ENCODE data around the gene PCDHGA5.
"Not testable (repeated sequence)": the region's sequence is repeated elsewhere in the genome, so short reads cannot be mapped to it uniquely, and the experiment has no call there.

PCDHGA5 gene

DNA sequence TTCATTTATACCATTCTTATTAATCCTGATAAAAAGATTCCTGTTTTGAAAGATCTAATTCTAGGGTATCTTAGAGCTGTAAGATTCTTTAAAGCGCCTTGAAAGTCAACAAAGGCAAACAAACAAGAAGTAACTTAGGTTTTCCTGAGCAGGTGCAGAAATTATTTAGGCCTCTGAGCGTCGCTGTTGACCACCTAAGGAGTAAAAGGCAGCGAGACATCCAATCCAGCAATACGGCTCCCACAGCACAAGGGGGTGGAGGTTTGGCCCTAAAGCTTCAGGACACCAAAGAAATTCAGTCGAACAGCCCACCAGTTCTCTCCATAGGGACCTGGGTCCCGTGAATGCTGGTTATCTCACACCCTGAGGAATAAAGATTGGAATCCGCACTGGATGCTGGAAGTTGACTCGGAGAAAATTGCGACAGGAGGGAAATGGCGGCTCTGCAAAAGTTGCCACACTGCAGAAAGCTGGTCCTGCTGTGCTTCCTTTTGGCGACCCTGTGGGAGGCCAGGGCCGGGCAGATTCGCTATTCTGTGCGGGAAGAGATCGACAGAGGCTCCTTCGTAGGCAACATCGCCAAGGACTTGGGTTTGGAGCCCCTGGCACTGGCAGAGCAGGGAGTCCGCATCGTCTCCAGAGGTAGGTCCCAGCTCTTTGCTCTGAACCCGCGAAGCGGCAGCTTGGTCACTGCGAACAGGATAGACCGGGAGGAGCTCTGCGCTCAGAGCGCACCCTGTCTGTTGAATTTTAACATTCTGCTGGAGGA lies 25.2 kb upstream of the PCDHGA5 start, which contains the start of gene PCDHGA2:
Gene PCDHGA2 (plus strand): TSS at position 223 of the 769 bp plus-strand sequence.
- no peak within 1 kb of the TSS for H3K4me3 ChIP-seq (ENCODE audit: low read depth in 1 of 2, low read length in 1 of 2)
- TF ChIP-seq, protein P1, sequence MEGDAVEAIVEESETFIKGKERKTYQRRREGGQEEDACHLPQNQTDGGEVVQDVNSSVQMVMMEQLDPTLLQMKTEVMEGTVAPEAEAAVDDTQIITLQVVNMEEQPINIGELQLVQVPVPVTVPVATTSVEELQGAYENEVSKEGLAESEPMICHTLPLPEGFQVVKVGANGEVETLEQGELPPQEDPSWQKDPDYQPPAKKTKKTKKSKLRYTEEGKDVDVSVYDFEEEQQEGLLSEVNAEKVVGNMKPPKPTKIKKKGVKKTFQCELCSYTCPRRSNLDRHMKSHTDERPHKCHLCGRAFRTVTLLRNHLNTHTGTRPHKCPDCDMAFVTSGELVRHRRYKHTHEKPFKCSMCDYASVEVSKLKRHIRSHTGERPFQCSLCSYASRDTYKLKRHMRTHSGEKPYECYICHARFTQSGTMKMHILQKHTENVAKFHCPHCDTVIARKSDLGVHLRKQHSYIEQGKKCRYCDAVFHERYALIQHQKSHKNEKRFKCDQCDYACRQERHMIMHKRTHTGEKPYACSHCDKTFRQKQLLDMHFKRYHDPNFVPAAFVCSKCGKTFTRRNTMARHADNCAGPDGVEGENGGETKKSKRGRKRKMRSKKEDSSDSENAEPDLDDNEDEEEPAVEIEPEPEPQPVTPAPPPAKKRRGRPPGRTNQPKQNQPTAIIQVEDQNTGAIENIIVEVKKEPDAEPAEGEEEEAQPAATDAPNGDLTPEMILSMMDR (IDR thresholded peaks at IDR 0.05) = no peak
- H3K27ac ChIP-seq = no peak within 1 kb of the TSS
- no peaks in the 10 kb centered on the region for H3K4me1 ChIP-seq (ENCODE audit: control insufficient read depth in 1 of 2, insufficient read depth in 1 of 2, low read depth in 1 of 2, low read length in 1 of 2)
- H3K9me3 ChIP-seq = peaks cover 11% of the 10 kb centered on the region
- H3K27me3 ChIP-seq = peaks cover 100% of the 10 kb centered on the region
- no peaks in the 10 kb centered on the region for H3K36me3 ChIP-seq

- H3K4me1 ChIP-seq (ENCODE audit: control insufficient read depth in 1 of 2, insufficient read depth in 1 of 2, low read depth in 1 of 2, low read length in 1 of 2) = not testable (repeated sequence)
Observed at GRCh38 chr5:141340781-141341354, 23.1 kb upstream of the PCDHGA5 start.

GRCh38 chr5:141342773-141343172 lies 21.2 kb upstream of the PCDHGA5 start:
- H3K4me1 ChIP-seq (ENCODE audit: control insufficient read depth in 1 of 2, insufficient read depth in 1 of 2, low read depth in 1 of 2, low read length in 1 of 2) = no peaks in the 10 kb centered on the region
- no peak overlapping the region for H3K4me3 ChIP-seq (ENCODE audit: low read depth in 1 of 2, low read length in 1 of 2)
- peaks cover 17% of the 10 kb centered on the region for H3K9me3 ChIP-seq
- no peak overlapping the region for H3K27ac ChIP-seq
- peaks cover 94% of the 10 kb centered on the region for H3K27me3 ChIP-seq
- H3K36me3 ChIP-seq = no peaks in the 10 kb centered on the region
- TF ChIP-seq, protein P1 (IDR thresholded peaks at IDR 0.05) = no peak

More at GRCh38 chr5:141340781-141341354, 23.1 kb upstream of the PCDHGA5 start:
- Histone ChIP-seq H3K27me3 (peaks cover 98% of the 10 kb centered on the region), H3K9me3 (peaks cover 17% of the 10 kb centered on the region)
- not testable (repeated sequence) for H3K36me3 ChIP-seq; H3K4me3 ChIP-seq (ENCODE audit: low read depth in 1 of 2, low read length in 1 of 2); H3K27ac ChIP-seq

DNA sequence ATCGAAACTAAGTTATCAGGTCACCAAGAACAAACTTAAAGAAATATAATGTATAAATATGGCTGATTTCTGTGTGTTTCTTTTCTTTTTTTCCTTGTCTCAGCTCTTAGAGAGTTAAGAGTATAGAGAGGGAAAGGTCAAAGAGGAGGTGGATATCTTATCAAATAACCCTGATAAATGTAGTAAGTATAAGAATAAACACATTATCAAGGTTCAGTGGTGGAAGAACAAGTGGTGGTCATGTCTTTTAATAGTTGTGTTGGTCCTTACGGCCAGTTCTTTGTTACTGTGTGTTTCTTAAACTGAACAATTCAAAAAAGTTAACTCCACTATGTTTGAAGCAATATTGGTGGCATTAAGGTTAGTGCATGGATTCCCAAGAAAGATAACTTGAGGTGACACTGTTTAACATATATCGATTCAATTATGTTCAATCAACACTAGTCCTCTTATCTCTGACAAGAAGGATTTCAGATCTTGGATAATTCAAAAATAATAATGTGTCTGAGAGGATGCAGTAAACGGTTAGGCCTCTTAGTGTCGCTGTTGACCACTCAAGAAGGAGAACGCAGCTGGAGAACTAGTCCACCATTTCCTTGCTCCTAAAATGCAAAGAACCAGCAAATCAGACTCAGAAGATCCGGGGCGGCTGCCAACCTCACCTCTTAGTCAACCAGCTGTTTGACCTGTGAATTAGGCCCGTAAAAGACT lies 20.6 kb upstream of the PCDHGA5 start, which contains the start of gene PCDHGA3:
Gene PCDHGA3 (plus strand): TSS at position 588 of the 711 bp plus-strand sequence. CDS start 205 bp downstream, outside the sequence.
- Histone ChIP-seq H3K9me3 (peaks cover 17% of the 10 kb centered on the region), H3K27ac (no peak within 1 kb of the TSS), H3K27me3 (peaks cover 89% of the 10 kb centered on the region), H3K36me3 (no peaks in the 10 kb centered on the region), H3K4me3 (ENCODE audit: low read depth in 1 of 2, low read length in 1 of 2) (peak within 1 kb of the TSS in 1 of 2 experiments; percentile 4), H3K4me1 (ENCODE audit: control insufficient read depth in 1 of 2, insufficient read depth in 1 of 2, low read depth in 1 of 2, low read length in 1 of 2) (no peaks in the 10 kb centered on the region)
- TF ChIP-seq, protein P1 (IDR thresholded peaks at IDR 0.05) = no peak

GRCh38 chr5:141343953-141344463 lies 20.0 kb upstream of the PCDHGA5 start:
- peaks cover 89% of the 10 kb centered on the region for H3K27me3 ChIP-seq
- TF ChIP-seq, protein P1 (IDR thresholded peaks at IDR 0.05) = no peak
- H3K4me3 ChIP-seq (ENCODE audit: low read depth in 1 of 2, low read length in 1 of 2) = peak overlapping the region in 1 of 2 experiments; percentile 4
- H3K9me3 ChIP-seq = peaks cover 17% of the 10 kb centered on the region
- no peak overlapping the region for H3K27ac ChIP-seq
- no peaks in the 10 kb centered on the region for H3K4me1 ChIP-seq (ENCODE audit: control insufficient read depth in 1 of 2, insufficient read depth in 1 of 2, low read depth in 1 of 2, low read length in 1 of 2)
- H3K36me3 ChIP-seq = no peaks in the 10 kb centered on the region

All from neutrophil (primary cell).